GM12878 (cell line): ENCODE results near the gene SLC22A23. TPM values are rescaled to one million over a fixed set of nuclear protein-coding genes. Genes with fewer than 3 reads are reported as not detected.

Experiments
- ATAC-seq: fragments of 200-7000 bp; cut with Tn5 transposase; 3 replicates; pipeline ENCODE4 v1.9.1; 2020; ENCODE audit warnings: mild to moderate bottlenecking, moderate library complexity
- BruUV-seq: library from RNA; stranded (reverse); fragments of 400-500 nt; replicated peaks from 2 replicates; lab custom pipeline; 2021; lab: Mats Ljungman, UMichigan
- CTCF ChIA-PET: fragments of 300-600 bp; sonication (Branson Sonifier 250); formaldehyde crosslinking; extraction: SDS; loops from one replicate; lab custom pipeline; 2021; ENCODE audit warnings: inconsistent platforms; lab: Yijun Ruan, JAX
- POLR2A ChIA-PET: fragments of 350-600 bp; formaldehyde crosslinking; extraction: SDS; loops from one replicate; lab custom pipeline; 2021; ENCODE audit warnings: inconsistent platforms; lab: Charles Lee
- RAD21 ChIA-PET: fragments of 300-600 bp; sonication (Branson Sonifier 250); formaldehyde crosslinking; loops from one replicate; lab custom pipeline; 2023; ENCODE audit warnings: antibody characterized with exemption; ENCODE audit not compliant: unreplicated experiment; lab: Charles Lee
- SMC1A ChIA-PET: fragments of 300-600 bp; sonication (Branson Sonifier 250); formaldehyde crosslinking; loops from one replicate; lab custom pipeline; 2023; ENCODE audit not compliant: unreplicated experiment, uncharacterized antibody; lab: Charles Lee
- DNase-seq: peaks from one replicate; pipeline ENCODE4 v3.0.0-alpha.2; 2011; ENCODE audit warnings: low read depth, low spot score
- FAIRE-seq: peaks from 3 replicates; lab custom pipeline; 2011; peaks lifted over from hg19 to GRCh38; lab: Jason Lieb, UNC
- H2AFZ ChIP-seq: 2 replicates; pipeline ENCODE4 v1.6.0; 2011; ENCODE audit warnings: low read depth, low read length, control low read depth; ENCODE audit not compliant: control insufficient read depth
- H3K27ac ChIP-seq: 2 replicates; pipeline ENCODE4 v1.5.1; 2011; ENCODE audit warnings: control low read depth; ENCODE audit not compliant: control insufficient read depth, insufficient read depth
- H3K27me3 ChIP-seq, 2 experiments: replicated peaks in 1 of 2; 2 replicates each; pipeline versions ENCODE4 v1.6.0 to v1.6.1; 2011; ENCODE audit warnings: low read length in 1 of 2; ENCODE audit not compliant: control insufficient read depth in 2 of 2, insufficient read depth in 2 of 2
- H3K36me3 ChIP-seq, 2 experiments: 2 replicates each; pipeline ENCODE4 v1.5.1; 2011; ENCODE audit warnings: low read length in 1 of 2; ENCODE audit not compliant: control insufficient read depth in 2 of 2, insufficient read depth in 2 of 2
- H3K4me1 ChIP-seq: 2 replicates; pipeline ENCODE4 v1.6.1; 2011; ENCODE audit warnings: mild to moderate bottlenecking, low read length, moderate library complexity, mixed read lengths; ENCODE audit not compliant: control insufficient read depth, insufficient read depth
- H3K4me2 ChIP-seq: 2 replicates; pipeline ENCODE4 v1.6.0; 2011; ENCODE audit warnings: control low read depth; ENCODE audit not compliant: control insufficient read depth, insufficient read depth
- H3K4me3 ChIP-seq: fragments of 200-600 bp; sonication (generic); 2 replicates; pipeline ENCODE4 v1.5.1; 2016
- H3K79me2 ChIP-seq: 2 replicates; pipeline ENCODE4 v1.6.0; 2011; ENCODE audit warnings: low read length; ENCODE audit not compliant: control insufficient read depth, insufficient read depth
- H3K9ac ChIP-seq: 2 replicates; pipeline ENCODE4 v1.8.0; 2011; ENCODE audit warnings: low read length, control low read depth, mixed read lengths; ENCODE audit not compliant: control insufficient read depth, insufficient read depth
- H3K9me3 ChIP-seq: replicated peaks from 3 replicates; pipeline ENCODE4 v1.5.1; 2011; ENCODE audit warnings: mild to moderate bottlenecking, low read length; ENCODE audit not compliant: control insufficient read depth, insufficient read depth
- H4K20me1 ChIP-seq: 2 replicates; pipeline ENCODE4 v1.6.0; 2011; ENCODE audit not compliant: control insufficient read depth, insufficient read depth
- ATF7 ChIP-seq: fragments of 450-650 bp; IDR thresholded peaks from 2 replicates; pipeline ENCODE4 v1.6.1; 2016; ENCODE audit warnings: low read depth, mild to moderate bottlenecking
- RBBP5 ChIP-seq: fragments of 200-600 bp; sonication (generic); conservative IDR thresholded peaks from 2 replicates; pipeline ENCODE4 v1.6.1; 2016
- RELA ChIP-seq: fragments of 450-650 bp; IDR thresholded peaks from 2 replicates; pipeline ENCODE4 v1.8.0; 2014; ENCODE audit warnings: borderline replicate concordance; ENCODE audit not compliant: partially characterized antibody
- SMAD5 ChIP-seq: IDR thresholded peaks from 2 replicates; pipeline ENCODE4 v1.6.1; 2016; ENCODE audit warnings: antibody characterized with exemption, low read depth
- WGBS: methylation state at CpG from one replicate; pipeline ENCODE4 v1.1.6; 2016; ENCODE audit warnings: low lambda C conversion rate; ENCODE audit not compliant: insufficient replicate concordance, insufficient coverage; ENCODE audit errors: missing lambda C conversion rate; 5-methylcytosine and 5-hydroxymethylcytosine counted together
- in situ Hi-C: fragments of 300-500 bp; cut with MboI; formaldehyde crosslinking; loops from 9 replicates; pipeline ENCODE4 v1.14.3; 2018; ENCODE audit warnings: mixed read lengths
- intact Hi-C: fragments of 100-400 bp; cut with micrococcal nuclease; formaldehyde crosslinking; loops from one replicate; pipeline ENCODE4 v1.14.2; 2022; ENCODE audit not compliant: unreplicated experiment
- polyA plus RNA-seq, 11 experiments: library from polyadenylated mRNA; depleted of rRNA in 4 of 11; unstranded in 6 of 11; stranded (reverse) in 5 of 11; fragments of >200 nt; fragmentation: Nextera tagmentation in 4 of 11; fragmentation: Illumina TruSeq in 1 of 11; extraction: Ambion mirVana in 4 of 11; extraction: Trizol in 1 of 11; gene quantifications; 1 replicate in 1 of 11; 2 replicates in 10 of 11; pipeline versions ENCODE4 v1.2.1 to v1.2.3, GENCODE V29; 2011 to 2016; ENCODE audit warnings: inconsistent platforms in 2 of 11, missing spikeins in 2 of 11, low read depth in 1 of 11
- total RNA-seq, 4 experiments: library from RNA; depleted of rRNA in 3 of 4; stranded (reverse); fragments of >200 nt in 3 of 4; fragmentation: Illumina TruSeq in 1 of 4; extraction: Trizol in 1 of 4; gene quantifications; 2 replicates each; pipeline versions ENCODE4 v1.2.1 to v1.2.3, GENCODE V29; 2013 to 2021
- TF ChIP-seq, protein P1 (sequence below): fragments of 450-650 bp; formaldehyde crosslinking; IDR thresholded peaks from 2 replicates; pipeline ENCODE4 v1.4.0; 2022; ENCODE audit warnings: mild to moderate bottlenecking, moderate library complexity

SLC22A23 gene
- total and polyA plus RNA-seq, 10 of the 15 experiments (the other 5 are each of a cell fraction or from before 2014, with no cell fraction given), result 0.20 to 2.4 (median 0.74) TPM

DNA sequence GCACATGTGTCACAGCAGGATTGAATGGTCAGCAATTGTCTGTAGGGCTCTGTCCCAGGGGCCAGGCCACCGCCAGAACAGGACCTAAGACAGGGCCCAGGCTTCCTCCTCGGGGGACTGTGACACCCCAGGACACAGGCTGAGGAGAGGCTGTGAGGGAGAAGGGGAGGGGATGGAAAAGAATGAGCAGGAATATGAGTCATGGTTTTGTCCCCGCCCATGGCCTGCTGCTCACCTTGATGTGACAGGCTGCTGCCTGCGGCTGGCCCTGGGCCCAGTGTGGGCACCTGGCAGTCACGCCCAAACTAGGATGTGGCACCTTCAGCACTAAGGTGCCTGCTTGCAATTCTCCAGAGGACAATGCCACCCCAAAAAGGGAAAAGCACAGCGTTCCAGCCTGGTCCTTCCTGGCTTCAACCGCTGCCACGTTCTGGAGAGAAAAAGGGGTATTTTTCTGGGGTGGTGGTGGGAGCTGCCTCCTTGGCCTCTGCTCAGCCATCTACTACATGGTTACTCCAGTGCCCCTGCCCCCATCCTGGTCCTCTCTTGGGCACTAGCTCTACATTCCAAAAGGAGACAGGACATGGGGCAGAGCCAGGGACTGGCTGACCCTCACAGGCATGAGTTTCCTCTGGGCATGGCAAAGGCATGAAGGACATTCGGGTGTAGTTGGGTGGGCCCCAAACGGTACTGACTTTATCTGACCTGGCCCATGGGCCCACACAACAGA is 93.4 kb downstream of the SLC22A23 start:
- POLR2A ChIA-PET, result no interaction called here
- RAD21 ChIA-PET, result interaction anchor here (1.3 to 2.0 kb wide), 2 partner anchors 19 to 39 kb away, joined by 3 to 4 read pairs; no protein-coding TSS in a partner anchor

DNA sequence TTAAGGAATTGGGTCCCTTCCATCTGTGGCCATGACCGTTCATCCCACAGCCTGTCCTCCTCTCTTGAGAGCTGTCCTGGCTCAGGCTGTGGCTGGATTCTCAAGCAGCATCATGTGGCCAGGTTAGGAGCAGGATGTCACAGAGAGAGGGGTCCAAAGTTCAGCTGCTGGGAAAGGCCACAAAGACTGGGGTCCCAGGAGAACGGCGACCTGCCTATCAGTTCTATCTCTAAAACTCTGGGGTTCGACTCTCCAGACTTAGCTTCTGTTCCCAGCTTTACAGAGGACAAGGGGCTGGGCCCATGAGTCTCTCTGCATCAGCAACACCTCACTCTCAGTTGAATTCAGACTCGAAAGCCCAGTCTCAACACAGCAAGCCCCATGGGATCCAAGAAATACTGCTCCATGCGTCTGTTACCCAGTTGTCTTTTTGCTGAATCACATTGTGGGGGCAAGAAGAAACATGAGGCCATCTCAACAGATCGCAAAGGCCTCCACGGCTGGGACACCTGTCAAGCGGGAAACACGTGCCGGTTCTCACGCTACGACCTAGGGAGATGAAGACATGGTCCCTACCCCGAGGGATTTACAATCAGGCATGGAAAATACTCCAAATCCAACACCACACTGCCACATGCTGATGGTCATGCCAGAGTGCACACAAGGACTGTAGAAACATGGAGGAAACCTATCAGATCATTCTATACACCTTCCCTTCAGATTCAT is 95.4 kb downstream of the SLC22A23 start:
- WGBS, result 28% methylated on average over 13 of the region's 14 CpGs
- TF ChIP-seq ATF7, result no peak
- no peak for TF ChIP-seq RBBP5
- TF ChIP-seq, protein P1, sequence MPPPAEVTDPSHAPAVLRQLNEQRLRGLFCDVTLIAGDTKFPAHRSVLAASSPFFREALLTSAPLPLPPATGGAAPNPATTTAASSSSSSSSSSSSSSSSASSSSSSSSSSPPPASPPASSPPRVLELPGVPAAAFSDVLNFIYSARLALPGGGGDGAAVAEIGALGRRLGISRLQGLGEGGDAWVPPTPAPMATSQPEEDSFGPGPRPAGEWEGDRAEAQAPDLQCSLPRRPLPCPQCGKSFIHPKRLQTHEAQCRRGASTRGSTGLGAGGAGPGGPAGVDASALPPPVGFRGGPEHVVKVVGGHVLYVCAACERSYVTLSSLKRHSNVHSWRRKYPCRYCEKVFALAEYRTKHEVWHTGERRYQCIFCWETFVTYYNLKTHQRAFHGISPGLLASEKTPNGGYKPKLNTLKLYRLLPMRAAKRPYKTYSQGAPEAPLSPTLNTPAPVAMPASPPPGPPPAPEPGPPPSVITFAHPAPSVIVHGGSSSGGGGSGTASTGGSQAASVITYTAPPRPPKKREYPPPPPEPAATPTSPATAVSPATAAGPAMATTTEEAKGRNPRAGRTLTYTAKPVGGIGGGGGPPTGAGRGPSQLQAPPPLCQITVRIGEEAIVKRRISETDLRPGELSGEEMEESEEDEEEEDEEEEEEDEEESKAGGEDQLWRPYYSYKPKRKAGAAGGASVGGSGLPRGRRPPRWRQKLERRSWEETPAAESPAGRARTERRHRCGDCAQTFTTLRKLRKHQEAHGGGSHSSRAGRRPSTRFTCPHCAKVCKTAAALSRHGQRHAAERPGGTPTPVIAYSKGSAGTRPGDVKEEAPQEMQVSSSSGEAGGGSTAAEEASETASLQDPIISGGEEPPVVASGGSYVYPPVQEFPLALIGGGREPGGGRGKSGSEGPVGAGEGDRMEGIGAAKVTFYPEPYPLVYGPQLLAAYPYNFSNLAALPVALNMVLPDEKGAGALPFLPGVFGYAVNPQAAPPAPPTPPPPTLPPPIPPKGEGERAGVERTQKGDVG, result no peak
- ChIA-PET SMC1A (interaction anchor here (0.8 to 3.2 kb wide), 4 partner anchors 9 to 22 kb away, joined by 3 to 18 read pairs (median 6); no protein-coding TSS in a partner anchor), RAD21 (interaction anchor here (1.1 to 1.3 kb wide), 2 partner anchors 20 to 21 kb away, joined by 3 read pairs; no protein-coding TSS in a partner anchor), POLR2A (interaction anchor here (0.6 kb wide), 2 partner anchors 14 to 658 kb away, joined by 4 to 5 read pairs; no protein-coding TSS in a partner anchor), CTCF (interaction anchor here (1.5 kb wide), 2 partner anchors 9 to 21 kb away, joined by 3 to 7 read pairs; no protein-coding TSS in a partner anchor)
- H3K27me3 ChIP-seq, result no peaks in the 10 kb centered on the region
- BruUV-seq, result no TSS peak
- H2AFZ ChIP-seq, result no peak overlapping the region
- no peaks in the 10 kb centered on the region for H4K20me1 ChIP-seq
- DNase-seq (no peak), FAIRE-seq (no peak), ATAC-seq (no peak)
- no peak overlapping the region for H3K4me2 ChIP-seq
- intact Hi-C loops (no loop called here), in situ Hi-C loops (no loop called here)
- no peaks in the 10 kb centered on the region for H3K9me3 ChIP-seq
- peaks cover 3% of the 10 kb centered on the region for H3K4me1 ChIP-seq
- no peak overlapping the region for H3K4me3 ChIP-seq
- H3K36me3 ChIP-seq, result no peaks in the 10 kb centered on the region
- H3K79me2 ChIP-seq, result no peaks in the 10 kb centered on the region
- no peak overlapping the region for H3K27ac ChIP-seq
- no peak overlapping the region for H3K9ac ChIP-seq

More for the DNA sequence above, 93.4 kb downstream of the SLC22A23 start:
- ChIA-PET SMC1A (interaction anchor here (0.9 to 12.4 kb wide), 3 partner anchors 11 to 25 kb away, joined by 3 to 103 read pairs (median 5); no protein-coding TSS in a partner anchor), CTCF (interaction anchor here (1.3 kb wide), 1 partner anchor 40 kb away, joined by 4 read pairs; no protein-coding TSS in a partner anchor)
- ATAC-seq (no peak), DNase-seq (no peak), FAIRE-seq (no peak)
- no TSS peak for BruUV-seq
- Histone ChIP-seq H4K20me1 (no peaks in the 10 kb centered on the region), H3K9ac (no peak overlapping the region), H2AFZ (no peak overlapping the region), H3K9me3 (no peaks in the 10 kb centered on the region), H3K27ac (no peak overlapping the region), H3K36me3 (no peaks in the 10 kb centered on the region), H3K4me3 (no peak overlapping the region), H3K4me1 (peaks cover 6% of the 10 kb centered on the region; the same call in 1 of the 2 replicates), H3K4me2 (no peak overlapping the region), H3K27me3 (no peaks in the 10 kb centered on the region), H3K79me2 (no peaks in the 10 kb centered on the region)
- intact Hi-C loops, result no loop called here
- in situ Hi-C loops, result no loop called here
- WGBS, result 22% methylated on average over 10 of the region's 10 CpGs
- TF ChIP-seq RELA, result no peak
- no peak for TF ChIP-seq SMAD5
